ENCODE results near the gene PARD3B. TPM values are rescaled to one million over a fixed set of nuclear protein-coding genes. Genes with fewer than 3 reads are reported as not detected.

PARD3B gene
- total and polyA plus RNA-seq, 2 of the 4 experiments (the other 2 are of a cell fraction): 3.3 to 15.6 TPM

DNA sequence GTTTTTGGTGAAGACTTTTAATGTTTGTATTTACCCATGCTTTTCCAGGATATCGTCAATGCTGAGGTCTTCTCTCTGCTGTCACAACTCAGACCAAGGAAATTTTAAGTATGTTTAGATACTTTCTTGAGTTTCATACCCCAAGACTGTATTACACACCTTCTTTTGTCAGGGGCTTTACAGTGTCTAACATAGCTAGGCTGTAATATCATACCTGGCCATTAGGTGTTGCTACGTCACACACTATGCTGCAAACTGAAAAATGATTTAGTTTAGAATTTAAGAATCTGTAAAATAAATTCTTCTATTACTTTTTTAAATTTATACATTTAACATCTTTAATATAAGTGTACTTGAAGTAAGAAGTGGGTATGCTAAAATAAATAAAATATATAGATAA, 778.7 kb downstream of the PARD3B start:
- ChIA-PET POLR2A (ENCODE audit: unreplicated experiment) (no interaction called here), CTCF (interaction anchor here (1.0 to 1.1 kb wide), 2 partner anchors 42 to 497 kb away, joined by 3 read pairs; no protein-coding TSS in a partner anchor)
- Histone ChIP-seq H2BK120ac (ENCODE audit: low read depth, low read length) (no peak overlapping the region), H4K5ac (ENCODE audit: low read depth, low read length) (no peak overlapping the region), H3K27ac (ENCODE audit: insufficient read depth, low read length) (no peak overlapping the region), H3K79me1 (ENCODE audit: low read depth in 1 of 2, low read length in 2 of 2) (0 out of 4 replicates have a peak, but pooled peaks cover 0 to 3% of the 10 kb centered on the region in 2 experiments), H4K8ac (ENCODE audit: low read depth in 2 of 2, low read length in 2 of 2) (no peak overlapping the region), H3K4ac (ENCODE audit: low read depth, low read length) (no peak overlapping the region), H3K4me2 (ENCODE audit: low read depth, low read length) (no peak overlapping the region), H3K23ac (ENCODE audit: low read depth, low read length) (no peak overlapping the region), H2AFZ (replicated peaks; ENCODE audit: low read length, poor library complexity) (no peak overlapping the region), H3K9me1 (ENCODE audit: insufficient read depth, low read length) (no peaks in the 10 kb centered on the region), H4K91ac (ENCODE audit: insufficient read depth, low read depth, low read length) (no peak overlapping the region), H3K4me1 (ENCODE audit: control insufficient read depth, insufficient read depth, low read length) (no peaks in the 10 kb centered on the region), H3K27me3 (ENCODE audit: control insufficient read depth, insufficient read depth, low read length) (no peaks in the 10 kb centered on the region), H3K4me3 (ENCODE audit: insufficient read depth, low read depth, low read length) (no peak overlapping the region), H3K18ac (ENCODE audit: low read depth, low read length) (no peak overlapping the region), H3K9me3 (ENCODE audit: control insufficient read depth, insufficient read depth, low read length) (no peaks in the 10 kb centered on the region), H3K14ac (replicated peaks; ENCODE audit: low read depth, low read length) (no peak overlapping the region), H4K20me1 (ENCODE audit: insufficient read depth, low read length) (no peaks in the 10 kb centered on the region), H3K9ac (ENCODE audit: low read depth, low read length) (no peak overlapping the region), H3K56ac (ENCODE audit: extremely low read depth, insufficient read depth, low read length) (no peak overlapping the region), H2BK15ac (ENCODE audit: low read depth, low read length) (no peak overlapping the region), H3K36me3 (ENCODE audit: control insufficient read depth, insufficient read depth, low read length) (no peaks in the 10 kb centered on the region), H2AK9ac (replicated peaks; ENCODE audit: low read depth, low read length, poor library complexity) (no peak overlapping the region), H2BK5ac (ENCODE audit: low read depth, low read length, poor library complexity, severe bottlenecking) (no peak overlapping the region), H2BK20ac (ENCODE audit: low read depth, low read length) (no peak overlapping the region), H2AK5ac (ENCODE audit: low read depth, low read length) (no peak overlapping the region)
- in situ Hi-C loops (cut with MboI; ENCODE audit: low sequenced_read_pairs): loop anchor here (10.0 kb wide), 1 partner anchor 351 kb away; no protein-coding TSS in a partner anchor
- TF ChIP-seq CHD1 (IDR thresholded peaks at IDR 0.05; ENCODE audit: low read depth, low read length) (no peak), SMC3 (IDR thresholded peaks at IDR 0.05; ENCODE audit: low read depth, low read length) (peak; percentile 28; the same call in 1 of the 2 replicates), RAD21 (IDR thresholded peaks at IDR 0.05; ENCODE audit: low read length) (peak; percentile 52)
- TF ChIP-seq, protein P1, sequence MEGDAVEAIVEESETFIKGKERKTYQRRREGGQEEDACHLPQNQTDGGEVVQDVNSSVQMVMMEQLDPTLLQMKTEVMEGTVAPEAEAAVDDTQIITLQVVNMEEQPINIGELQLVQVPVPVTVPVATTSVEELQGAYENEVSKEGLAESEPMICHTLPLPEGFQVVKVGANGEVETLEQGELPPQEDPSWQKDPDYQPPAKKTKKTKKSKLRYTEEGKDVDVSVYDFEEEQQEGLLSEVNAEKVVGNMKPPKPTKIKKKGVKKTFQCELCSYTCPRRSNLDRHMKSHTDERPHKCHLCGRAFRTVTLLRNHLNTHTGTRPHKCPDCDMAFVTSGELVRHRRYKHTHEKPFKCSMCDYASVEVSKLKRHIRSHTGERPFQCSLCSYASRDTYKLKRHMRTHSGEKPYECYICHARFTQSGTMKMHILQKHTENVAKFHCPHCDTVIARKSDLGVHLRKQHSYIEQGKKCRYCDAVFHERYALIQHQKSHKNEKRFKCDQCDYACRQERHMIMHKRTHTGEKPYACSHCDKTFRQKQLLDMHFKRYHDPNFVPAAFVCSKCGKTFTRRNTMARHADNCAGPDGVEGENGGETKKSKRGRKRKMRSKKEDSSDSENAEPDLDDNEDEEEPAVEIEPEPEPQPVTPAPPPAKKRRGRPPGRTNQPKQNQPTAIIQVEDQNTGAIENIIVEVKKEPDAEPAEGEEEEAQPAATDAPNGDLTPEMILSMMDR (conservative IDR thresholded peaks at IDR 0.05; ENCODE audit: low read depth, low read length): peak; percentile 39
- no peak for ATAC-seq (ENCODE audit: low read depth)
- intact Hi-C loops (cut with micrococcal nuclease): loop anchor here (10.0 kb wide), 1 partner anchor 351 kb away; no protein-coding TSS in a partner anchor
- dilution Hi-C loops (cut with HindIII; ENCODE audit: low sequenced_read_pairs, unreplicated experiment): no loop called here
- WGBS, 2 experiments (ENCODE audit: extremely low coverage in 2 of 2, insufficient read length in 1 of 2): no CpG with 5 or more reads among the region's 2 CpGs
- no TSS peak for BruUV-seq (replicated peaks)
- DNase-seq: no peak
